SKM-1 treated with dmso at 0.1 percent for 144 hours (cell line): ENCODE measurements around the gene CYB5B.

Experiments
- DNase-seq: peaks from one replicate; lab custom pipeline; 2025; ENCODE audit not compliant: unreplicated experiment; lab: John Stamatoyannopoulos, UW

The CYB5B gene

GRCh38 chr16:69424053-69424934, at the start of gene CYB5B:
Gene CYB5B, plus strand, starts transcription at chr16:69424619. Its CDS starts 65 bp downstream, at chr16:69424684.
- peak; percentile 96 for DNase-seq

GRCh38 chr16:69376393-69377059, 47.9 kb upstream of the CYB5B start:
- DNase-seq, result no peak

- DNase-seq, result no peak
Observed at GRCh38 chr16:69378036-69378435, 46.4 kb upstream of the CYB5B start.

GRCh38 chr16:69378760-69379159, 45.7 kb upstream of the CYB5B start:
- DNase-seq, result no peak

- DNase-seq, result no peak
Observed at GRCh38 chr16:69381231-69381630, 43.2 kb upstream of the CYB5B start.

GRCh38 chr16:69382421-69382820, 42.0 kb upstream of the CYB5B start:
- DNase-seq, result no peak

GRCh38 chr16:69384974-69385373, 39.4 kb upstream of the CYB5B start:
- no peak for DNase-seq

GRCh38 chr16:69386596-69386995, 37.8 kb upstream of the CYB5B start:
- DNase-seq, result no peak

- DNase-seq, result no peak
Observed at GRCh38 chr16:69393898-69394849, 30.2 kb upstream of the CYB5B start.

GRCh38 chr16:69395859-69396186, 28.6 kb upstream of the CYB5B start:
- no peak for DNase-seq

- DNase-seq, result peak; percentile 95
Observed at GRCh38 chr16:69396187-69397061, 28.0 kb upstream of the CYB5B start.

GRCh38 chr16:69397821-69398521, 26.4 kb upstream of the CYB5B start:
- DNase-seq, result no peak

GRCh38 chr16:69399361-69399760, 25.1 kb upstream of the CYB5B start:
- DNase-seq, result no peak

- DNase-seq, result peak; percentile 33
Observed at GRCh38 chr16:69402439-69402838, 22.0 kb upstream of the CYB5B start.

- DNase-seq, result no peak
Observed at GRCh38 chr16:69404275-69404805, 20.1 kb upstream of the CYB5B start.

GRCh38 chr16:69405326-69405725, 19.1 kb upstream of the CYB5B start:
- DNase-seq, result no peak

GRCh38 chr16:69405757-69406156, 18.7 kb upstream of the CYB5B start:
- no peak for DNase-seq

GRCh38 chr16:69406780-69407331, 17.6 kb upstream of the CYB5B start:
- DNase-seq, result no peak

- no peak for DNase-seq
Observed at GRCh38 chr16:69407702-69408323, 16.6 kb upstream of the CYB5B start.
